NOMO-1 treated with dmso at 0.1 percent for 144 hours (cell line): ENCODE data around the gene DOCK10.

Source experiments
- DNase-seq: peaks from one replicate; lab custom pipeline; 2025; ENCODE audit not compliant: unreplicated experiment; lab: John Stamatoyannopoulos, UW

Gene DOCK10

GRCh38 chr2:225013425-225014365, 28.6 kb downstream of the DOCK10 start:
- no peak for DNase-seq

- no peak for DNase-seq
Measured at GRCh38 chr2:225011585-225011984, 30.7 kb downstream of the DOCK10 start.

GRCh38 chr2:225010804-225011203, 31.5 kb downstream of the DOCK10 start:
- no peak for DNase-seq

GRCh38 chr2:225009768-225010167, 32.5 kb downstream of the DOCK10 start:
- no peak for DNase-seq

- DNase-seq = no peak
Measured at GRCh38 chr2:225008935-225009334, 33.3 kb downstream of the DOCK10 start.

- peak; percentile 85 for DNase-seq
Measured at GRCh38 chr2:225008179-225008856, 34.0 kb downstream of the DOCK10 start.

- no peak for DNase-seq
Measured at GRCh38 chr2:225006730-225007129, 35.5 kb downstream of the DOCK10 start.

- no peak for DNase-seq
Measured at GRCh38 chr2:225004597-225004996, 37.7 kb downstream of the DOCK10 start.

- DNase-seq = no peak
Measured at GRCh38 chr2:225002656-225003045, 39.6 kb downstream of the DOCK10 start.

GRCh38 chr2:225002039-225002655, 40.1 kb downstream of the DOCK10 start:
- DNase-seq = peak; percentile 20

- no peak for DNase-seq
Measured at GRCh38 chr2:224999754-225000153, 42.5 kb downstream of the DOCK10 start.

- DNase-seq = no peak
Measured at GRCh38 chr2:224999321-224999720, 42.9 kb downstream of the DOCK10 start.

GRCh38 chr2:224997802-224998201, 44.5 kb downstream of the DOCK10 start:
- no peak for DNase-seq

GRCh38 chr2:224995419-224995818, 46.8 kb downstream of the DOCK10 start:
- DNase-seq = no peak

GRCh38 chr2:224994242-224994823, 47.9 kb downstream of the DOCK10 start:
- DNase-seq = no peak

- no peak for DNase-seq
Measured at GRCh38 chr2:224990710-224991109, 51.6 kb downstream of the DOCK10 start.

GRCh38 chr2:224987733-224988132, 54.5 kb downstream of the DOCK10 start:
- DNase-seq = no peak

GRCh38 chr2:224986477-224986876, 55.8 kb downstream of the DOCK10 start:
- DNase-seq = no peak

GRCh38 chr2:224984637-224985036, 57.6 kb downstream of the DOCK10 start:
- no peak for DNase-seq

GRCh38 chr2:224983712-224984554, 58.3 kb downstream of the DOCK10 start:
- DNase-seq = no peak
